Fibroblast of skin of left biceps (primary cell): ENCODE data around the gene FAM219A.
"Not testable (repeated sequence)": the region's sequence is repeated elsewhere in the genome, so short reads cannot be mapped to it uniquely, and the experiment has no call there.

Experiments
- DNase-seq, 2 experiments: peaks; one replicate each; pipeline ENCODE4 v3.0.0-alpha.2; 2013; ENCODE audit warnings: low read depth in 2 of 2

The FAM219A gene

GRCh38 chr9:34484678-34485077 is 26.3 kb upstream of the FAM219A start:
- DNase-seq = no peak

- not testable (repeated sequence) for DNase-seq
These were observed 24.4 kb upstream of the FAM219A start for GRCh38 chr9:34482746-34483145.

GRCh38 chr9:34481620-34482019 is 23.2 kb upstream of the FAM219A start:
- not testable (repeated sequence) for DNase-seq

GRCh38 chr9:34479431-34479866 is 21.1 kb upstream of the FAM219A start:
- no peak for DNase-seq

- DNase-seq = no peak
These were observed 19.2 kb upstream of the FAM219A start for GRCh38 chr9:34477541-34477940.

- no peak for DNase-seq
These were observed 16.7 kb upstream of the FAM219A start for GRCh38 chr9:34475097-34475496.

GRCh38 chr9:34465468-34465867 is 7.1 kb upstream of the FAM219A start:
- no peak for DNase-seq

GRCh38 chr9:34464571-34464970 is 6.2 kb upstream of the FAM219A start:
- no peak for DNase-seq

- DNase-seq = no peak
These were observed 5.5 kb upstream of the FAM219A start for GRCh38 chr9:34463901-34464232.

GRCh38 chr9:34463098-34463900 is 4.9 kb upstream of the FAM219A start:
- DNase-seq = peak; percentile 52 to 54

GRCh38 chr9:34459941-34460340 is 1.6 kb upstream of the FAM219A start:
- no peak for DNase-seq

- DNase-seq = no peak
These were observed 986 bp upstream of the FAM219A start for GRCh38 chr9:34459356-34459755.

GRCh38 chr9:34458959-34459340 is 580 bp upstream of the FAM219A start:
- no peak for DNase-seq

GRCh38 chr9:34457266-34458012 is 931 bp downstream of the FAM219A start:
- peak; percentile 26 to 35 for DNase-seq

- no peak for DNase-seq
These were observed 1.6 kb downstream of the FAM219A start for GRCh38 chr9:34456746-34457145.

- DNase-seq = no peak
These were observed 2.2 kb downstream of the FAM219A start for GRCh38 chr9:34456151-34456550.

GRCh38 chr9:34454571-34455065 is 3.8 kb downstream of the FAM219A start:
- no peak for DNase-seq

GRCh38 chr9:34452568-34452967 is 5.8 kb downstream of the FAM219A start:
- DNase-seq = no peak

GRCh38 chr9:34451545-34451944 is 6.8 kb downstream of the FAM219A start:
- no peak for DNase-seq

GRCh38 chr9:34451135-34451534 is 7.2 kb downstream of the FAM219A start:
- DNase-seq = no peak

GRCh38 chr9:34450644-34451043 is 7.7 kb downstream of the FAM219A start:
- no peak for DNase-seq

- no peak for DNase-seq
These were observed 11.4 kb downstream of the FAM219A start for GRCh38 chr9:34446951-34447350.

- DNase-seq = no peak
These were observed 11.9 kb downstream of the FAM219A start for GRCh38 chr9:34446468-34446891.
